Prostate gland (tissue), 2 donors: Measurements from ENCODE around the gene HEXB.

Experiments
- CTCF ChIP-seq, 4 experiments: fragments of 200-600 bp in 2 of 4; fragments of 450-650 bp in 2 of 4; sonication (generic) in 2 of 4; IDR thresholded peaks; 1 replicate in 3 of 4; 2 replicates in 1 of 4; pipeline ENCODE4 v1.5.1; 2016 to 2019; ENCODE audit warnings: antibody characterized with exemption in 4 of 4, mild to moderate bottlenecking in 2 of 4, moderate library complexity in 2 of 4
- POLR2A ChIP-seq: fragments of 450-650 bp; IDR thresholded peaks from one replicate; pipeline ENCODE4 v1.6.1; 2016; ENCODE audit warnings: antibody characterized with exemption, mild to moderate bottlenecking
- POLR2AphosphoS5 ChIP-seq: sonication (generic); formaldehyde crosslinking; IDR thresholded peaks from one replicate; pipeline ENCODE4 v1.6.1; 2017; ENCODE audit warnings: antibody characterized with exemption

DNA sequence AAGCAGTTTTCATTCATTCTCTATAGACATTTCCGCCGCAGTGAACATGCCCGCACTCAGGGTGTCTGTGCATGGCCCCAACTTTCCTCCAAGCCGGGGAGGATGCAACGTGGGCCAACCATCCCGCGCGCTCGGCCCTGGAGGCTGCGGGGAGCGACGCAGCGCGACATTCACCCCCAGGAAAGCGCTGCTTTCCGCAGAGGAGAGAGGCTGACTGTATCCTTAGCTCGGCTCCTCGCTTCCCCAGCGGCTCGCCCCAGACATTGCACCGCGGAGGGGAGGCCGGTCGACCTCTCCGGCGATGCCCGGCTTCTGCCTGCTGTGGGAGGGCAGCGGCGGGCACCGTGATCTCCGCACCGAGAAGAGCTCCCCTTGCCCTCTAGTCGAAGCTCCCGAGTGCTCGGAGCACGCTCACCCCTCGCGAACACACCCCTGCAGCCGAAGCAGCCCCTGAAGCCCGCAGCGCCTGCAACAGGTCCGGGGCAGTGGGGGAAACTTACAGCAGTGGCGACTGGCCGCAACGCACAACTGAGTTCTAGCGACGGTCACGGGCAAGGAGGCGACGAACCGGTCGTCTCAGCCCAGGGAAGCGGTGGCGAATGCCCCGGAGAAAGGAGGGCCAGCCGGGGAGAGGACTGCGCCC lies 45.1 kb upstream of the HEXB start:
- TF ChIP-seq CTCF (IDR thresholded peaks at IDR 0.05) (no peak), POLR2AphosphoS5 (no peak), POLR2A (no peak)
